HG02840 (cell line): Measurements from ENCODE around the gene C2CD2.
A peak's percentile ranks its signal among the peaks of the same experiment; 100 is the strongest.

Experiments
- ATAC-seq: cut with Tn5 transposase; IDR thresholded peaks from one replicate; pipeline ENCODE4 v1.9.1; 2021; ENCODE audit warnings: mild to moderate bottlenecking, moderate library complexity, moderate number of reproducible peaks; ENCODE audit not compliant: unreplicated experiment, low FRiP score

C2CD2 gene

DNA sequence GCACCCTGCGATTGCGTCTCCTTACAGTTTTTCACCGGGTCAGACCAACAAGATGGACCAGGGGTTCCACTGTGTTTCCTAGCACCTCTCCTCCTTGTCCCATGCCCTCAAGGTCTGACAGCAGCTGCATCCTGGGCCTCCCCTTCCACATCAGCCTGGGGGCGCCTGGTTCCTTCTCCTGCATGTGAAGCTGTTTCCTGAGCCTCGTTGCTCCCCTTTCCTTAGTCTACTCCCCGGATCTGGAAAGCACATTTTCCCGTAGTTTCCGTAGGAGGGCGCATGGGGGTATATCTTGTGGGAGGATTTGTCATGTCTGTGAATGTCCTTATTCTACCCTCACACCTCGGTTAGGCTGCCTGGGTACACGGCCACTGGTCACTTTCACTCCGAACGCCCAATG is 80.8 kb downstream of the C2CD2 start:
- no peak for ATAC-seq

GRCh38 chr21:41871293-41872030 is 82.4 kb downstream of the C2CD2 start:
- no peak for ATAC-seq

GRCh38 chr21:41869771-41870170 is 84.0 kb downstream of the C2CD2 start:
- ATAC-seq: no peak

DNA sequence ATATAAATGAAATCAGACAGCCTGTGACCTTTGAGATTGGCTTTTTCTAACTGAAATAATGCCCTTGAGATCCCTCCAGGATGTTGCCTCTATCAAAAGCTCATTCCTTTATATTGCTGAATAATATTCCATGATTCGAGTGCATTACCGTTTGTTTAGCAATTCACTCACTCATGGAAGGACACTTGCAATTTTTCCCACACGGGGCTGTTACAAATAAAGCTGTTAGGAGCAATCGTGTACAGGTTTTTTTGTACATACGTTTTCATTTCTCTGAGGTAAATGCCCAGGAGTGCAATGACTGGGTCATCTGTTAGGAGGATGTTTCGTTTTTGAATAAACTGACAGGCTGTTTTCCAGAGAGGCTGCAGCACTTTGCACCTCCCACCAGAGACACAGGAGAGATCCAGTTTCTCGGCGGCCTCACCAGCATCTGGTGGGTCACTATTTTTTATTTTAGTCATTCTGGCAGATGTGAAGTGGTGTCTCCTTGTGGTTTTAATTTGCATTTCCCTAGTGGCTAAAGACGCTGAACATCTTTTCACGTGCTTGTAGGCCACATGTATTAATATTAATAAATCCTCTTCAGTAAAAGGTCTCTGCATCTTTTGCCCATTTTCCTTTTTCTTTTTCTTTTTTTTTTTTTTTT is 85.6 kb downstream of the C2CD2 start:
- peak; percentile 53 for ATAC-seq

DNA sequence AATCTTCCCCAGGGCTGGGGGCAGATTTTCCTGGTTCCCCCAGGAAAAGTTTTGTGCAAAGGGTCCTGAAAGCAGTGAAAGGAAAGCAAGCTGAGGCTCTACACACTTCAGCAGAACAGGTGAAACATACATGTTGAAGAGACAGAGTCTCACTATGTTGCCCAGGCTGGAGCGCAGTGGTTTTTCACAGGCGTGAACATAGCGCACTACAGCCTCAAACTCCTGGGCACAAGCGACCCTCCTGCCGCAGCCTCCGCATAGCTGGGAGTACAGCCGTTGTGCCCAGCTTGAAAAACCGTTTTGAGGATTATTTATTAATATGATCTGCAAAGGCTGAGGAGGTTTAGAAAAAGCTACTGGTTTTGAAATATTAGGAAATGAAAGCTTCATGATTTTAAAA is 86.5 kb downstream of the C2CD2 start:
- ATAC-seq: no peak

DNA sequence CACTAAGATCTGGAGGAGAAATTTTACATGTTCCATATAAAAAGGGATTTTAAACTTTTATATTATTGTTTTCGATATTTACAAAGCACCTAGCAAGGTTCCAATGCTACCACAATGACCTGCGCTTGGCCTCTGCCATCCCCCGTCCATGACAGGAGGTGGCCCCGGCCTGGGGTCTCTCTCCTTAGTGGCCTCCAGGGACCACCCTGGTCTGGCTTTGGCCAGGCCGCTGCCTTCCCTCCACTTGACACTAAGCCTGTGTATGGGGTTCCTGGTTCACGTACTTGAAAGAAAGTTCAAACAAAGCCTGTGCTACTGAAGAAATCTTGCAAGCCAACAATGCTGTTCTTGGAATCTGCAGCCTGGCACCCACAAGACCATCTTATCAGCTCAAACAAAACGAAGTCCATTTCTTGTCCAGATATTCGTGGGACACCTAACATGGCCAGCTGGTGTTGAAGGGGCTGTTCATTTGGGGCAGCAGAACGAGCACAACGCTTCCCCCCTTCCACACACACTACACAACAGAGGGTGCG is 87.5 kb downstream of the C2CD2 start:
- ATAC-seq: no peak

DNA sequence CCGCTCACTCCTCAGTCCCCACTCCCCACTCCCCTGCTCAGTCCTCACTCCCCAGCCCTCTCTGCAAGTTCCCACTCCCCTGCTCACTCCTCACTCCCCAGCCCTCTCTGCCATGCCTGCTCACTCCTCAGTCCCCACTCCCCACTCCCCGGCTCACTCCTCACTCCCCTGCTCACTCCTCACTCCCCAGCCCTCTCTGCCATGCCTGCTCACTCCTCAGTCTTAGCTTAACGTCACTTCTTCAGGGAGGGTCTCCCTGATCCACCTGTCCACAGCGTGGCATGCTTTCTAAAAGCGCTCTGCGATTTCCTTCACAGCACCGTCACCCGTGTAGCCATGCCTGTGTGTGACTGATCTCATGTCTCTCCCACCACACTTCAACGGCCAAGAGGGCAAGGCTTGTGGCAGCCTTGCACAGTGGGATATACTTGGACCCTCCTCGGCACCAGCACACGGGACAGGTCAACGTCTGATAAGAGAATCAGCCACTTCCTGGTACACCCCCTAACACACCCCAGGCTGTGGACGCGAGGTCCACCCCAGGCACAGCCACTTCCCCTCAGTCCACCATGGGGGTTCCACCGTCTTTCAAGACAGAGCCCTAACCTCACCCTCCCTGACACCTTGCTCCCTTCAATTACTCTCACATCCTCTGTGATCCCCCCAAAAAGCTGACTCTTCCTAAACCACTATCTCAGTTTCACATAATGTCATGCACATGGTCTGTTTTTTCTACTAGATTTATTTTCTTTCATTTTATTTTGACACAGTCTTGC is 88.6 kb downstream of the C2CD2 start:
- peak; percentile 51 for ATAC-seq

DNA sequence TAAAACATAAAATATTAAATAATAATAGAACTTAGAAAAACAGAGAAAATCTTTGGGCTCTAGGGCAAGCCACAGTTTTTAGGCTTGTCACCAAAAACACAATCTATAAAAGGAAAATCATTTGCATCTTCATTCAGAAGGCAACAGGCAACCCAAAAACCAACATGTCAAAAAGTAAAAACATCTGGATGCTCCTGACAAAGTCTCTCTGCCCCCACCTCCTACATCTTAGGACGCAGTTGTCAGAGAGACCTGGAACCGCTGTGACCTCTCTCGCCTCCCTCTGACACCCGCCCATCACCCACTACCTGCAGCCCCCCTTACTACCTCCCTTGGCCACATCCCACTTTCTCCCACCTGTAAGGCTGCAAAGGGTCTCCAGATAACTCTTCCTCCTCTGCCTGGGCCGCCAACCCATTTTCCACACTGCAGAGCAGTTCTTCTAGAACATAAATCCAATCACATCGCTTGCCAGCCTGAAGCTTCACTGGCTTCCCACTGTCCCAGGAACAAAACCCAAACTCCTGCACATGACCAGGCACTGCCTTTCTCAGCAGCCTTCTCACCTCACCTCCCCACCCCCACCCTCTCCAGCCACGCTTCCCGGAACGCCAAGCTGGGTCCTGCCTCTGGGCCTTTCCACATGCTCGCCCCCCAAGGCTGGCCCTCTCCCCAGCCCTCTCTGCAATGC is 89.4 kb downstream of the C2CD2 start:
- ATAC-seq: no peak

DNA sequence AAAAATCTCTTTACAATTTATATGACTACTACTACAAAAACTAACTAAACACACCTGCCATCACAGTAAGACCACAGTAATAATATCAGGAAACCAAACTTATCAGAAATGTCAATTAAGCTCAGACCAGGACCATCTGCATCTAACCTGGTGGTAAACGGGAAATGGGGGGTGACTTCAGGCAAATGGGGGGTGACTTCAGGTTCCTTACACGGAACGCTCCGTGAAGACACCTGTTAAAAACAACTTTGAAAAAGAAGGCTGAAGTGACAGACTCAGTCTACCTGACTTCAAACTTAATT is 90.4 kb downstream of the C2CD2 start:
- ATAC-seq: no peak

DNA sequence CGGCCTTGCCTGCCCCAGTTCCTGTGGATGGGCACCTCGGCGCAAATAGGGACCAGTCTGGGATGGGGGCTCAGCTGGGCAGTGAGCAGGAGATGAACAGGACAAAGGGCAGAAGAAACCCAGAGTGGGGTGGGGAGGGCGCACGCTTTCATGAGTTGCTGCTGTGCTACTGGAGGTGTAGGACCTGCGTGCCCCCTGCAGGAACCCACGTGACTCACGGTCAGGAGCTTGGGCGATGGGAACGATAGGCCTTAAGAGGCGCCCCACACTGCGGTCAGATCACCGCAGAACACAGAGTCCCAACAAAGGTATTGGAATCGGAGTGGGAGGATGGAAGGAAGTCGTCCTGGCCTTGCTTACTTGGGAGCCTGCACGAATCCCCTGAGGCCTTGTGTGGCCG is 91.8 kb downstream of the C2CD2 start:
- no peak for ATAC-seq

- ATAC-seq: no peak
Measured at GRCh38 chr21:41861255-41861654, 92.6 kb downstream of the C2CD2 start.

DNA sequence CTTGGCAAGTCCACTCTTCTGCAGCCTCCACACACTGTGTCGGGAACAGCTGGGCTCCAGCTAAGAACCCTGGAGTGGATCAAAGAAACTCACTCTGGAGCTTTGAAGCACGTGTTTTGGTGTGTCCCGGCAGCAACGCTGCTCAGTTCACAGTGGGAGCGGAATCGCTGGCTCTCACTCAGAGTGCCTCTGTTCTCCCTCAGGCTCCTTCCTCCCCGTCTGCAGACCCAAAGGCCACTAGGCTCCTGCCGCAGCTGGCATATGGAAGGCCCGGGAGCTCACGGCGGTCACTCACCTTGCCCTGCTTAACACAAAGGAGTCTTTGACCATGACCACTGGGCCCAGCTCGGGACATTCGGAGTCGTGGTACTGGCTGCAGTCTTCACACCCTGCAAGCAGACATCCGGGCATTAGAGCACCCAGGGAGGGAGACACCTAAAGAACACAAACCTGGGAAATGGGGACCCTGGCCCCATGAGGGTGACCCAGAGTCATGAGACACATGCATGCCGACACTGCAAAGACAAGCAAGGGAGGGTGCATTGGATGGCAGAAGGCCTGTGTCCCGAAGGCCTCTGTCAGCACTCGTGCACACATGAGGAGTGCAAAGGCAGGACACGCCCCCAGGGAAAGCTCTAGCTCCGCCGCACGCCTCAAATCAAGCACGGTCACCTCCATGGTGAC is 94.4 kb downstream of the C2CD2 start:
- ATAC-seq: no peak

DNA sequence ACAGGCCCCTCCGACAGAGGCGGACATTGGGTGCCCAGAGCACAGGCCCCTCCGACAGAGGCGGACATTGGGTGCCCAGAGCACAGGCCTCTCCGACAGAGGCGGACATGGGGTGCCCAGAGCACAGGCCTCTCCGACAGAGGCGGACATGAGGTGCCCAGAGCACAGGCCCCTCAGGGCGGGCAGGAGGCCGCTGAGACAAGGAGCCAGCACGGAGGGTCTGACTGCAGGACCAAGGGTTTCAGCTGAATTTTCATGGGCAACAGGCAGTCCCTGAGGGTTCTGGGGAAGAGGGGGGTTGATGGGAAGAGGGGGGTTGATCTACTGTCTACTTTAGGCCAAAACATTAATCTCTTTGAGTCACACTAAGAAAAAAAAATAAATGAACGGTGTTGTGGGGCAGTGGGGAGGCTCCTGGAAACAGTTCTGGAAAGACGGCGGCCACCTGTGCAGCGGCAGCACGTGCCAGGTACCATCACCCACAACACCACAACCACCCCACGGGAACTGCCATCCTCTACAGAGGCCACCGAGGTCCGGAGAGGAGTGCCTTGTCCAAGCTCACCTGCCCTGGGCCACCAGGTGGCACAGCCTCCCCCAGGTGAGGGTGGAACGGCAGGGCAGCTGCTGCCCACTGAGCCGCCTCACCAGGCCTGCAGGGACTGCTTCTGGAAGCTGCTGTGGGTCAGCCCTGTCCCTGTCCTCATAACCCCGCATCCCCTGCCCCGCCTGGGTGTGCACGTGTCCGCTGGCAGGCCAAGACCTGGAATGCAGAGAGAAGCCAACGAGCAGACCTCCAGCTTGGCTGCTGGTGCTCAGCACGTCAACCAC is 95.1 kb downstream of the C2CD2 start:
- no peak for ATAC-seq

DNA sequence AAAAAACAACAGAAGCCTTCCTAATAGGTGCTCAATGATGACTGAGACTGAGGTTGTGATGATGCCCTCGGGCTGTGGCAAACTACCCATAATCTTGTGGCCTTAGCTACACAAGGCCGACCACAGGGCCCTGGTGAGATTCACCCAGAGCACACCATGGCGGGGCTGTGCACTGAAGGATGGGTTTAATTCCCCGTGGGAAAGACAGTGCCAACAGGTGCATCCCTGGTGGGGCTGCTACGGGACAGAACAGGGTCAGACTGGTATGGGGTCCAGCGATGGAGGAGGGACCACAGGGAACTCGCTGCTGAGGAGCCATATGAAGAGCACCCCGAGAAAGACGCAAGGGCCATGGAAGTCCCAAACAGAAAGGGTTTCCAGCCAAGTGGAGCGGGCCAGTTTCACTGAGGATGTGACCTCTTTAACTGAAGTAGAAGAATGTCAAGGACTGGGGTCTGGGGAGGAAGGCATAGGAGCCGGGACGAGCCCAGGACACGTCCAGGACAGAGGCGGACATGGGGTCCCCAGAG is 96.0 kb downstream of the C2CD2 start:
- no peak for ATAC-seq

DNA sequence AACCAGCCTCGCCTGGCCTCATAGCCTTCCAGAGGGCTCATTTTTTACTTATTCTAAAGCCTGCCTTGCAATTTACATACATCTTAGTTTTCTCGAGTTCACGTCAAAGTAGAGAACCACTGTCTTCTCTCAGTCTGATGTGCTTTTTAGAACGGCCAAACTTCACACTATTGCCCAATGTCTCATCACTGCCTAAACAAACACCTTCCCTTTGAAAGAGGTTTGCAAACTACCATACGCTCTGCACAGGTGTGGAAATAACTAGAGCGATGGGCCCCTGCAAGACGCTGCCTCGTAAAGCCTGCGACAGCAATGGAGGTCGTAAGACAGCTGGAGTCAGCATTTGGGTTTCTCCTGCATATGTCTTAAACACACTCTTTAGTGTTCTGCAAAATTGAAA is 97.2 kb downstream of the C2CD2 start:
- no peak for ATAC-seq

GRCh38 chr21:41854426-41854995 is 99.3 kb downstream of the C2CD2 start:
- no peak for ATAC-seq

- ATAC-seq: no peak
Measured at GRCh38 chr21:41852929-41853320, 100.9 kb downstream of the C2CD2 start.

DNA sequence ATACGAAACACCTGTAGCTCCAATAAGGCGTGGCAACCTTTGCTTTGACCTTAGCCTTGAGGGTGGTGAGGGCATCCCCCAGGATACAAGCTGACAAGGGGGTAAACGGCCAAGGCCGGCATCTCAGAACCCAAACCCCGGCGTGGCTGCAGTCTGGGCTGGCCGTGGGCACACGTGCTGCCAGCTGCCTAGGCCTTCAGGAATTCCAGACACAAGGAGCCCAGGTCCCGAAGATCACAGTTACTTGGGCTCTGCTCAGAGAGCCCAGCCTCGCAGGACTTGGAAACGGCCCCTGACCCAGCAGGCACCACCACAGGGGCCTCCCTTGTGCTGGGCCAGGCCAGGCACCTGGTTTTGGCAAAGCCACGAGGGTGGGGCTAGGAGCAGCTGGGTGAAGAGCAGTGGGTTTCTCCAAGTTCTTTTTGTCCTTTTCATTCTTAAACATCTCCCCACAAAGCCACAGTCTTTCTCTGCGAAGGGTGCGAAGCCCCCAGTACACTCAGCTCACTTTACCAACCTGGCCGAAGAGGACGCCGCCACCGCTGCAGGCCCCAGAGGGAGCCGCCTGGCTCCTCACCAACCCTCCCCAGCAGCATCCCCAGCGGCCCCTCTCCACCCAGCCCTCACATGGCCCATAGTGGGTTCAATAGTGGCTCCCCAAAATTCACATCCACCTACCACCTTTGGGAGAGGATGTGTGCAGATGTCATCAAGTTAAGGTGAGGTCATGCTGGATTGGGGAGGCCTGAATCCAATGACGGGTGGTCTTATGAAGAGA is 101.5 kb downstream of the C2CD2 start:
- ATAC-seq: no peak
